ENCODE data around the gene KCNAB1. TPM values are rescaled to one million over a fixed set of nuclear protein-coding genes. Genes with fewer than 3 reads are reported as not detected.

Gene KCNAB1
- total RNA-seq, 1 donor from 2014 or later, result 2.1 TPM

GRCh38 chr3:156406393-156406792, 286.0 kb downstream of the KCNAB1 start:
- no peak for TF ChIP-seq CTCF (IDR thresholded peaks at IDR 0.05; ENCODE audit: unreplicated experiment)
- Mint-ChIP-seq H3K27me3 (peaks cover 3% of the 10 kb centered on the region), H3K4me1 (ENCODE audit: low read depth) (peaks cover 1% of the 10 kb centered on the region), H3K36me3 (ENCODE audit: insufficient read depth) (no peaks in the 10 kb centered on the region), H3K4me3 (ENCODE audit: low read depth) (no peak overlapping the region), H3K9me3 (ENCODE audit: low read depth) (no peaks in the 10 kb centered on the region), H3K27ac (peak overlapping the region; percentile 61)
- DNase-seq (ENCODE audit: low spot score, unreplicated experiment), result no peak

- no peak overlapping the region for H3K4me3 Mint-ChIP-seq (ENCODE audit: low read depth)
- H3K27me3 Mint-ChIP-seq, result peaks cover 3% of the 10 kb centered on the region
- H3K4me1 Mint-ChIP-seq (ENCODE audit: low read depth), result peaks cover 1% of the 10 kb centered on the region
- no peak for DNase-seq (ENCODE audit: low spot score, unreplicated experiment)
- no peak overlapping the region for H3K27ac Mint-ChIP-seq
- TF ChIP-seq CTCF (IDR thresholded peaks at IDR 0.05; ENCODE audit: unreplicated experiment), result no peak
- no peaks in the 10 kb centered on the region for H3K36me3 Mint-ChIP-seq (ENCODE audit: insufficient read depth)
- H3K9me3 Mint-ChIP-seq (ENCODE audit: low read depth), result no peaks in the 10 kb centered on the region
These were observed 287.3 kb downstream of the KCNAB1 start for GRCh38 chr3:156407617-156408225.

GRCh38 chr3:156409694-156410093, 289.3 kb downstream of the KCNAB1 start:
- Mint-ChIP-seq H3K4me3 (ENCODE audit: low read depth) (no peak overlapping the region), H3K27ac (no peak overlapping the region), H3K9me3 (ENCODE audit: low read depth) (no peaks in the 10 kb centered on the region), H3K36me3 (ENCODE audit: insufficient read depth) (no peaks in the 10 kb centered on the region), H3K4me1 (ENCODE audit: low read depth) (no peaks in the 10 kb centered on the region), H3K27me3 (peaks cover 3% of the 10 kb centered on the region)
- TF ChIP-seq CTCF (IDR thresholded peaks at IDR 0.05; ENCODE audit: unreplicated experiment), result no peak
- no peak for DNase-seq (ENCODE audit: low spot score, unreplicated experiment)

GRCh38 chr3:156412600-156412999, 292.2 kb downstream of the KCNAB1 start:
- peaks cover 10% of the 10 kb centered on the region for H3K27me3 Mint-ChIP-seq
- H3K4me3 Mint-ChIP-seq (ENCODE audit: low read depth), result no peak overlapping the region
- H3K27ac Mint-ChIP-seq, result no peak overlapping the region
- no peaks in the 10 kb centered on the region for H3K4me1 Mint-ChIP-seq (ENCODE audit: low read depth)
- TF ChIP-seq CTCF (IDR thresholded peaks at IDR 0.05; ENCODE audit: unreplicated experiment), result no peak
- H3K36me3 Mint-ChIP-seq (ENCODE audit: insufficient read depth), result no peaks in the 10 kb centered on the region
- DNase-seq (ENCODE audit: low spot score, unreplicated experiment), result no peak
- H3K9me3 Mint-ChIP-seq (ENCODE audit: low read depth), result no peaks in the 10 kb centered on the region

GRCh38 chr3:156413293-156413892, 293.0 kb downstream of the KCNAB1 start:
- H3K4me3 Mint-ChIP-seq (ENCODE audit: low read depth), result no peak overlapping the region
- no peaks in the 10 kb centered on the region for H3K4me1 Mint-ChIP-seq (ENCODE audit: low read depth)
- DNase-seq (ENCODE audit: low spot score, unreplicated experiment), result no peak
- no peak overlapping the region for H3K27ac Mint-ChIP-seq
- H3K27me3 Mint-ChIP-seq, result peaks cover 7% of the 10 kb centered on the region
- no peaks in the 10 kb centered on the region for H3K9me3 Mint-ChIP-seq (ENCODE audit: low read depth)
- no peaks in the 10 kb centered on the region for H3K36me3 Mint-ChIP-seq (ENCODE audit: insufficient read depth)
- TF ChIP-seq CTCF (IDR thresholded peaks at IDR 0.05; ENCODE audit: unreplicated experiment), result no peak

Data from progenitor cell of endocrine pancreas (in vitro differentiated cells).